ENCODE measurements around the gene HCK. TPM values are rescaled to one million over a fixed set of nuclear protein-coding genes. Genes with fewer than 3 reads are reported as not detected.

Gene HCK
- total RNA-seq, 1 experiment from 2014 or later = not detected

- Histone ChIP-seq H2AFZ (ENCODE audit: low read length) (no peak overlapping the region), H3K27me3 (ENCODE audit: low read length) (peaks cover 55% of the 10 kb centered on the region), H3K9me3 (ENCODE audit: low read length) (no peaks in the 10 kb centered on the region), H3K79me2 (ENCODE audit: low read length) (no peaks in the 10 kb centered on the region), H3K27ac (ENCODE audit: low read length) (no peak overlapping the region), H3K4me2 (ENCODE audit: low read length) (no peak overlapping the region), H4K20me1 (ENCODE audit: low read length) (no peaks in the 10 kb centered on the region), H3K9me2 (replicated peaks; ENCODE audit: low read length) (no peaks in the 10 kb centered on the region), H3F3A (ENCODE audit: low read length, unreplicated experiment) (no peaks in the 10 kb centered on the region), H3K36me3 (ENCODE audit: low read depth, low read length) (no peaks in the 10 kb centered on the region), H3K4me3 (ENCODE audit: low read length) (no peak overlapping the region), H3K4me1 (ENCODE audit: insufficient read depth, low read length) (no peaks in the 10 kb centered on the region), H3K9ac (ENCODE audit: low read length) (no peak overlapping the region)
- no peak for ATAC-seq
- ChIA-PET POLR2A (ENCODE audit: unreplicated experiment) (no interaction called here), CTCF (no interaction called here)
- TF ChIP-seq EZH2phosphoT487 (IDR thresholded peaks at IDR 0.05; ENCODE audit: borderline replicate concordance, low read length) (no peak), CTCF (conservative IDR thresholded peaks at IDR 0.05; ENCODE audit: low read depth, low read length) (no peak), EZH2 (IDR thresholded peaks at IDR 0.05; ENCODE audit: low read length, unreplicated experiment) (no peak)
- BruUV-seq (replicated peaks) = no TSS peak
- intact Hi-C loops (cut with micrococcal nuclease) = no loop called here
- DNase-seq = no peak
Observed at GRCh38 chr20:32019563-32020463, 32.2 kb upstream of the HCK start.

DNA sequence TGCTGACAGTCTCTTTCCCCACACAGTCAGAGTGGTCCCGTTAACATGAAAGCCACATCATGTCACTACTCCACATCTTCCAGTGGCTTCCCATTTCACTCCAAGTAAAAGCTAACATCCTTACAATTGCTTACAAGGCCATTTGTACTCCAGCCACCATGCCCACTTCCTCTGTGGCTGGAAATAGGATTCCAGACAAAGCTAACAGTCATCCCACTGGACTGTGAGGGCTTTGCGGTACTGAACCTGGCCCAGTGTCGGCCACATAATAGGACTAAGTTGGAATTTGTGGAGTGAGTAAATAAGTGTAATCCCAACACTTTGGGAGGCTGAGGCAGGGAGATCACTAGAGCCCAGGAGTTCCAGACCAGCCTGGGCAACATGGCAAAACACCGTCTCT, 31.0 kb upstream of the HCK start:
- Histone ChIP-seq H4K20me1 (ENCODE audit: low read length) (no peaks in the 10 kb centered on the region), H3K79me2 (ENCODE audit: low read length) (no peaks in the 10 kb centered on the region), H3K9ac (ENCODE audit: low read length) (no peak overlapping the region), H3K4me3 (ENCODE audit: low read length) (no peak overlapping the region), H3K4me1 (ENCODE audit: insufficient read depth, low read length) (no peaks in the 10 kb centered on the region), H3K27me3 (ENCODE audit: low read length) (peaks cover 48% of the 10 kb centered on the region), H3K27ac (ENCODE audit: low read length) (no peak overlapping the region), H3K36me3 (ENCODE audit: low read depth, low read length) (no peaks in the 10 kb centered on the region), H3K9me2 (replicated peaks; ENCODE audit: low read length) (no peaks in the 10 kb centered on the region), H3K4me2 (ENCODE audit: low read length) (no peak overlapping the region), H2AFZ (ENCODE audit: low read length) (no peak overlapping the region), H3K9me3 (ENCODE audit: low read length) (no peaks in the 10 kb centered on the region), H3F3A (ENCODE audit: low read length, unreplicated experiment) (no peaks in the 10 kb centered on the region)
- DNase-seq (no peak), ATAC-seq (no peak)
- intact Hi-C loops (cut with micrococcal nuclease) = no loop called here
- ChIA-PET POLR2A (ENCODE audit: unreplicated experiment) (no interaction called here), CTCF (no interaction called here)
- no TSS peak for BruUV-seq (replicated peaks)
- TF ChIP-seq CTCF (conservative IDR thresholded peaks at IDR 0.05; ENCODE audit: low read depth, low read length) (no peak), EZH2 (IDR thresholded peaks at IDR 0.05; ENCODE audit: low read length, unreplicated experiment) (no peak), EZH2phosphoT487 (IDR thresholded peaks at IDR 0.05; ENCODE audit: borderline replicate concordance, low read length) (no peak)

DNA sequence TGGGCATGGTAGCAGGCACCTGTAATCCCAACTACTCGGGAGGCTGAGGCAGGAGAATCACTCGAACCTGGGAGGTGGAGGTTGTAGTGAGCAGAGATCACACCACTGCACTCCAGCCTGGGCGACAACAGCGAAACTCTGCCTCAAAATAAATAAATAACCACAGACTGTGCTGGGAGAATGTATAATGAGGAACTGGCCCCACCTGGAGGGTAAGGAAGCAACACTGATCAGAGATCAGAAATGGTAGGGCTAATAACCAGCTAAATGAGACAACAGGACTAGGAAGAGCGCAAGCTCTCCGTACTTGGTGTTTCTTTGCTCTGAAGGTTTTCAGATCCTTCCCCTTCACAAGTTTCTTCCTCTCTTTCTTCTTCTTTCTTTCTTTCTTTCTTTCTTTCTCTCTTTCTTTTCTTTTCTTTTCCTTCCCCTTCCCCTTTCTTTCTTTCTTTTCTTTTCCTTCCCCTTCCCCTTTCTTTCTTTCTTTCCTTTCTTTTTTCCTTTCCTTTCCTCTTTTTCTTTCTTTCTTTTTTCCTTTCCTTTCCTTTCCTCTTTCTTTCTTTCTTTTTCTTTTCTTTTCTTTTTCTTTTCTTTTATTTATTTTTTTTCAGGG, 27.3 kb upstream of the HCK start:
- CTCF ChIA-PET = no interaction called here
- H3K4me1 ChIP-seq (ENCODE audit: insufficient read depth, low read length) = no peaks in the 10 kb centered on the region

More for the DNA sequence above, 27.3 kb upstream of the HCK start:
- BruUV-seq (replicated peaks) = no TSS peak
- no peak for TF ChIP-seq CTCF (conservative IDR thresholded peaks at IDR 0.05; ENCODE audit: low read depth, low read length)
- no peak for TF ChIP-seq EZH2phosphoT487 (IDR thresholded peaks at IDR 0.05; ENCODE audit: borderline replicate concordance, low read length)
- TF ChIP-seq EZH2 (IDR thresholded peaks at IDR 0.05; ENCODE audit: low read length, unreplicated experiment) = no peak
- Histone ChIP-seq H4K20me1 (ENCODE audit: low read length) (no peaks in the 10 kb centered on the region), H3F3A (ENCODE audit: low read length, unreplicated experiment) (no peaks in the 10 kb centered on the region), H3K9me2 (replicated peaks; ENCODE audit: low read length) (no peaks in the 10 kb centered on the region), H3K27ac (ENCODE audit: low read length) (no peak overlapping the region), H2AFZ (ENCODE audit: low read length) (no peak overlapping the region), H3K9ac (ENCODE audit: low read length) (no peak overlapping the region), H3K79me2 (ENCODE audit: low read length) (no peaks in the 10 kb centered on the region), H3K4me3 (ENCODE audit: low read length) (no peak overlapping the region), H3K27me3 (ENCODE audit: low read length) (peaks cover 35% of the 10 kb centered on the region), H3K36me3 (ENCODE audit: low read depth, low read length) (no peaks in the 10 kb centered on the region), H3K9me3 (ENCODE audit: low read length) (no peaks in the 10 kb centered on the region), H3K4me2 (ENCODE audit: low read length) (no peak overlapping the region)
- POLR2A ChIA-PET (ENCODE audit: unreplicated experiment) = no interaction called here
- ATAC-seq = no peak
- DNase-seq = no peak
- intact Hi-C loops (cut with micrococcal nuclease) = no loop called here

All from PC-3 (cell line).